H1 (cell line): ENCODE results near the gene SERPINB12. TPM values are rescaled to one million over a fixed set of nuclear protein-coding genes. Genes with fewer than 3 reads are reported as not detected.

Experiments used
- CTCF ChIA-PET: fragments of 300-600 bp; sonication (Branson Sonifier 250); formaldehyde crosslinking; loops from one replicate; lab custom pipeline; 2021; ENCODE audit not compliant: partially characterized antibody; lab: Charles Lee
- POLR2A ChIA-PET: fragments of 300-600 bp; sonication (Branson Sonifier 250); formaldehyde crosslinking; loops from one replicate; lab custom pipeline; 2021; ENCODE audit warnings: inconsistent platforms; ENCODE audit not compliant: partially characterized antibody; lab: Charles Lee
- DNase-seq, 2 experiments: peaks; one replicate each; pipeline versions ENCODE4 v3.0.0 to v3.0.0-alpha.2; 2010 to 2022; ENCODE audit warnings: low spot score in 2 of 2, low read depth in 1 of 2, mixed read lengths in 1 of 2
- FAIRE-seq: peaks from 2 replicates; lab custom pipeline; 2011; peaks lifted over from hg19 to GRCh38; lab: Jason Lieb, UNC
- H2AFZ ChIP-seq: 2 replicates; pipeline ENCODE4 v1.8.1; 2012; ENCODE audit warnings: low read length, inconsistent platforms
- H2AK5ac ChIP-seq: 2 replicates; pipeline ENCODE4 v1.6.1; 2013; ENCODE audit warnings: low read depth, low read length
- H2BK120ac ChIP-seq: replicated peaks from 2 replicates; pipeline ENCODE3; 2013; ENCODE audit warnings: low read depth, low read length, inconsistent platforms
- H2BK12ac ChIP-seq: 2 replicates; pipeline ENCODE4 v1.6.1; 2013; ENCODE audit warnings: low read depth, low read length
- H2BK15ac ChIP-seq: 2 replicates; pipeline ENCODE4 v1.6.1; 2013; ENCODE audit warnings: low read length
- H2BK20ac ChIP-seq: 2 replicates; pipeline ENCODE4 v1.6.1; 2013; ENCODE audit warnings: low read length
- H2BK5ac ChIP-seq: 2 replicates; pipeline ENCODE4 v1.6.1; 2013; ENCODE audit warnings: low read depth, low read length
- H3K14ac ChIP-seq: 2 replicates; pipeline ENCODE4 v1.6.1; 2013; ENCODE audit warnings: inconsistent platforms; ENCODE audit not compliant: insufficient read length
- H3K18ac ChIP-seq: 2 replicates; pipeline ENCODE4 v1.6.1; 2013; ENCODE audit warnings: low read length; ENCODE audit errors: extremely low read depth
- H3K23ac ChIP-seq: 2 replicates; pipeline ENCODE4 v1.6.1; 2013; ENCODE audit warnings: inconsistent platforms; ENCODE audit not compliant: insufficient read length
- H3K23me2 ChIP-seq: 2 replicates; pipeline ENCODE4 v1.6.1; 2013; ENCODE audit warnings: low read depth, low read length
- H3K27ac ChIP-seq: 2 replicates; pipeline ENCODE4 v1.6.1; 2011; ENCODE audit warnings: low read depth, low read length, inconsistent platforms
- H3K27me3 ChIP-seq, 4 experiments: replicated peaks in 1 of 4; 1 replicate in 1 of 4; 2 replicates in 3 of 4; pipeline versions ENCODE4 v1.6.1 to v1.8.1; 2011 to 2013; ENCODE audit warnings: low read length in 3 of 4, mild to moderate bottlenecking in 3 of 4, inconsistent platforms in 2 of 4, mixed read lengths in 2 of 4, moderate library complexity in 1 of 4; ENCODE audit not compliant: control insufficient read depth in 3 of 4, insufficient read depth in 3 of 4; ENCODE audit errors: extremely low read depth in 1 of 4
- H3K36me3 ChIP-seq, 4 experiments: 2 replicates each; pipeline versions ENCODE4 v1.6.1 to v1.8.1; 2011 to 2013; ENCODE audit warnings: mild to moderate bottlenecking in 4 of 4, low read length in 3 of 4, moderate library complexity in 2 of 4, control low read depth in 1 of 4, inconsistent platforms in 1 of 4; ENCODE audit not compliant: insufficient read depth in 4 of 4, control insufficient read depth in 2 of 4
- H3K4ac ChIP-seq: replicated peaks from 2 replicates; pipeline ENCODE3; 2013; ENCODE audit warnings: low read length, low read depth, mixed read lengths, inconsistent platforms; ENCODE audit not compliant: insufficient read length
- H3K4me1 ChIP-seq, 4 experiments: replicated peaks in 1 of 4; 1 replicate in 1 of 4; 2 replicates in 3 of 4; pipeline versions ENCODE4 v1.6.1 to v1.8.1; 2011 to 2013; ENCODE audit warnings: low read length in 3 of 4, inconsistent platforms in 2 of 4, mixed read lengths in 1 of 4; ENCODE audit not compliant: insufficient read depth in 4 of 4, control insufficient read depth in 3 of 4
- H3K4me2 ChIP-seq, 2 experiments: 2 replicates each; pipeline versions ENCODE4 v1.6.1 to v1.8.1; 2011 to 2013; ENCODE audit warnings: low read depth in 2 of 2, low read length in 2 of 2, control low read depth in 1 of 2, inconsistent platforms in 1 of 2, mild to moderate bottlenecking in 1 of 2; ENCODE audit not compliant: insufficient read depth in 1 of 2
- H3K4me3 ChIP-seq, 4 experiments: fragments of 200-600, 300-600 bp in 1 of 4; sonication (generic), shearing (Covaris generic), sonication (Bioruptor Twin) in 1 of 4; 2 replicates each; pipeline versions ENCODE4 v1.5.1 to v1.8.1; 2011 to 2016; ENCODE audit warnings: low read length in 4 of 4, low read depth in 3 of 4, control low read depth in 2 of 4, inconsistent platforms in 2 of 4, mild to moderate bottlenecking in 2 of 4, mixed read lengths in 1 of 4, moderate library complexity in 1 of 4; ENCODE audit not compliant: insufficient read depth in 2 of 4; ENCODE audit errors: extremely low read depth in 1 of 4
- H3K56ac ChIP-seq: replicated peaks from 2 replicates; pipeline ENCODE3; 2013; ENCODE audit warnings: low read depth, mild to moderate bottlenecking, mixed read lengths, low read length, inconsistent platforms; ENCODE audit not compliant: insufficient read length
- H3K79me1 ChIP-seq: 2 replicates; pipeline ENCODE4 v1.6.1; 2013; ENCODE audit warnings: low read depth, low read length, control low read depth
- H3K79me2 ChIP-seq, 2 experiments: 2 replicates each; pipeline versions ENCODE4 v1.6.1 to v1.8.1; 2012 to 2013; ENCODE audit warnings: low read length in 2 of 2, mild to moderate bottlenecking in 2 of 2, inconsistent platforms in 1 of 2; ENCODE audit not compliant: insufficient read depth in 2 of 2, control insufficient read depth in 1 of 2
- H3K9ac ChIP-seq, 4 experiments: replicated peaks in 1 of 4; 1 replicate in 1 of 4; 2 replicates in 3 of 4; pipeline versions ENCODE4 v1.6.1 to v1.8.1; 2011 to 2013; ENCODE audit warnings: low read depth in 3 of 4, low read length in 3 of 4, control low read depth in 2 of 4, mild to moderate bottlenecking in 2 of 4, moderate library complexity in 2 of 4, inconsistent platforms in 1 of 4; ENCODE audit errors: extremely low read depth in 1 of 4
- H3K9me3 ChIP-seq, 2 experiments: 2 replicates each; pipeline versions ENCODE4 v1.6.1 to v1.8.1; 2012 to 2013; ENCODE audit warnings: mild to moderate bottlenecking in 2 of 2, moderate library complexity in 2 of 2, control low read depth in 1 of 2, inconsistent platforms in 1 of 2, low read depth in 1 of 2, low read length in 1 of 2, mixed read lengths in 1 of 2; ENCODE audit not compliant: insufficient read depth in 2 of 2
- H4K20me1 ChIP-seq, 2 experiments: replicated peaks in 1 of 2; 2 replicates each; pipeline versions ENCODE3 to v1.8.1; 2011 to 2013; ENCODE audit warnings: inconsistent platforms in 2 of 2, low read length in 2 of 2, mild to moderate bottlenecking in 1 of 2; ENCODE audit not compliant: insufficient read depth in 2 of 2, control insufficient read depth in 1 of 2
- H4K5ac ChIP-seq: 2 replicates; pipeline ENCODE4 v1.6.1; 2013; ENCODE audit warnings: low read length, low read depth, mixed read lengths, inconsistent platforms; ENCODE audit not compliant: insufficient read length
- H4K8ac ChIP-seq: 2 replicates; pipeline ENCODE4 v1.8.0; 2013; ENCODE audit warnings: mild to moderate bottlenecking, moderate library complexity, low read length, inconsistent platforms; ENCODE audit not compliant: insufficient read depth; ENCODE audit errors: extremely low read depth
- H4K91ac ChIP-seq: replicated peaks from 2 replicates; pipeline ENCODE3; 2013; ENCODE audit warnings: low read length, mixed read lengths, inconsistent platforms; ENCODE audit not compliant: insufficient read length
- CHD1 ChIP-seq: IDR thresholded peaks from 2 replicates; pipeline ENCODE4 v1.6.1; 2012; ENCODE audit warnings: low read depth, low read length, improper control_type of control experiment
- EZH2 ChIP-seq: fragments of 200-600 bp; sonication (generic); IDR thresholded peaks from 2 replicates; pipeline ENCODE4 v1.7.1; 2012; ENCODE audit warnings: low read depth, mild to moderate bottlenecking, moderate library complexity, low read length, inconsistent platforms; ENCODE audit not compliant: severe bottlenecking
- GABPA ChIP-seq: IDR thresholded peaks from 2 replicates; pipeline ENCODE4 v1.6.1; 2011; ENCODE audit warnings: mild to moderate bottlenecking, low read length, moderate library complexity, borderline replicate concordance; ENCODE audit not compliant: insufficient read depth
- SIRT6 ChIP-seq: IDR thresholded peaks from one replicate; pipeline ENCODE4 v1.7.1; 2012; ENCODE audit warnings: low read length, inconsistent platforms
- SP4 ChIP-seq: IDR thresholded peaks from 2 replicates; pipeline ENCODE4 v1.6.1; 2012; ENCODE audit warnings: low read length, inconsistent platforms
- TAF1 ChIP-seq: IDR thresholded peaks from 2 replicates; pipeline ENCODE4 v1.6.1; 2011; ENCODE audit warnings: mild to moderate bottlenecking, low read depth, low read length
- TAF7 ChIP-seq: optimal IDR thresholded peaks from 2 replicates; pipeline ENCODE3; 2011; ENCODE audit warnings: low read depth, mild to moderate bottlenecking, inconsistent platforms, low read length, moderate library complexity, borderline replicate concordance
- YY1 ChIP-seq: IDR thresholded peaks from 2 replicates; pipeline ENCODE4 v1.6.1; 2011; ENCODE audit warnings: low read depth, mild to moderate bottlenecking, low read length
- WGBS, 2 experiments: shearing (Covaris generic) in 1 of 2; methylation state at CpG; one replicate each; pipeline versions ENCODE4 v1.1.6 to v1.1.7; 2013 to 2015; ENCODE audit warnings: low lambda C conversion rate in 2 of 2, mixed read lengths in 2 of 2, inconsistent platforms in 1 of 2, low coverage in 1 of 2, missing lambda C conversion rate in 1 of 2; ENCODE audit not compliant: insufficient replicate concordance in 2 of 2, insufficient coverage in 1 of 2, insufficient read length in 1 of 2; ENCODE audit errors: extremely low coverage in 1 of 2, missing lambda C conversion rate in 1 of 2; 5-methylcytosine and 5-hydroxymethylcytosine counted together
- polyA plus RNA-seq, 7 experiments: library from polyadenylated mRNA; depleted of rRNA in 3 of 7; stranded (reverse) in 5 of 7; unstranded in 2 of 7; fragments of >200 nt in 5 of 7; fragments of 200-250 nt in 2 of 7; gene quantifications; 1 replicate in 5 of 7; 2 replicates in 1 of 7; 4 replicates in 1 of 7; pipeline versions ENCODE4 v1.2.1 to v1.2.3, GENCODE V29; 2011 to 2013; ENCODE audit warnings: missing spikeins in 2 of 7, mixed read lengths in 2 of 7
- total RNA-seq: library from RNA; stranded (reverse); fragmentation: NEBNext Ultra II Directional; extraction: Animal tissue kit (Norgen Biotek cat#: 25700); gene quantifications from 2 replicates; pipeline ENCODE4 v1.2.1, GENCODE V29; 2021

Gene SERPINB12
- total and polyA plus RNA-seq, 2 of the 8 experiments (the other 6 are each of a cell fraction or from before 2014, with no cell fraction given), result not detected

DNA sequence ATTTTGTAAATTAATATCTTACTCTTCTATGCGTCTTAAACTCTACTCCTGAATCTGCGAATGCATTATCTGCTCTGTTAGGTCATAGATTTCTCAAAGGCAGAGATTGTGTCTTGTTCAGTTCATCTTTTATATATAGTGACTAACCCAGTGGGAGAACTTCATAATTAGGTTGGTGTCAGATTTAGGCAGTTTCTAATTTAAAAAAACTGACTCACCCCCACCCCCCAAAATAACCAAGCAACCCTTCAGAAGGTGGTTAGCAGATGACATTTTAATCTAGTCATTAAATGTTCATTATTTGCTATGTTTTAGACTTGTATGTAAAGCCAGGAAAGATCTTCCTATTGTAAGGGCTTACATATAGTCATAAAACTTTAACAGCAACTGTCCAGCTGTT lies 10.4 kb downstream of the SERPINB12 start:
- H4K20me1 ChIP-seq, result no peaks in the 10 kb centered on the region
- no peak for TF ChIP-seq SIRT6
- TF ChIP-seq CHD1, result no peak
- no peak for TF ChIP-seq SP4
- no peak for TF ChIP-seq TAF7
- TF ChIP-seq GABPA, result no peak
- no peak for TF ChIP-seq TAF1
- TF ChIP-seq EZH2, result no peak
- TF ChIP-seq YY1, result no peak
- no peak overlapping the region for H2BK12ac ChIP-seq
- no peaks in the 10 kb centered on the region for H3K79me1 ChIP-seq
- no peak overlapping the region for H3K4ac ChIP-seq
- no peaks in the 10 kb centered on the region for H3K23me2 ChIP-seq
- no peak overlapping the region for H3K27ac ChIP-seq
- no peaks in the 10 kb centered on the region for H3K79me2 ChIP-seq
- POLR2A ChIA-PET, result interaction anchor here (1.5 kb wide), 1 partner anchor 20 kb away, joined by 4 read pairs; no protein-coding TSS in a partner anchor
- H2AFZ ChIP-seq, result no peak overlapping the region
- H2AK5ac ChIP-seq, result no peak overlapping the region
- H3K36me3 ChIP-seq, result no peaks in the 10 kb centered on the region
- CTCF ChIA-PET, result interaction anchor here (0.8 to 1.9 kb wide), 5 partner anchors 10 to 47 kb away, joined by 3 to 7 read pairs (median 3); partner anchors contain the start of gene SERPINB12
- no peak overlapping the region for H4K8ac ChIP-seq
- no peak overlapping the region for H3K18ac ChIP-seq
- H3K56ac ChIP-seq, result no peak overlapping the region
- H2BK20ac ChIP-seq, result no peak overlapping the region
- H2BK5ac ChIP-seq, result no peak overlapping the region
- no peak overlapping the region for H3K4me2 ChIP-seq
- H3K14ac ChIP-seq, result no peak overlapping the region
- no peak overlapping the region for H3K23ac ChIP-seq
- H3K4me3 ChIP-seq, result no peak overlapping the region
- no peak overlapping the region for H4K5ac ChIP-seq
- no peak overlapping the region for H4K91ac ChIP-seq
- no peak for DNase-seq
- H3K9ac ChIP-seq, result no peak overlapping the region
- no peak overlapping the region for H2BK15ac ChIP-seq
- WGBS, 2 experiments, result 82% methylated on average over 2 of the region's 2 CpGs; no CpG with 5 or more reads in 1 of the 2 experiments
- no peaks in the 10 kb centered on the region for H3K9me3 ChIP-seq
- H2BK120ac ChIP-seq, result no peak overlapping the region
- no peak for FAIRE-seq
- H3K4me1 ChIP-seq, result no peaks in the 10 kb centered on the region
- no peaks in the 10 kb centered on the region for H3K27me3 ChIP-seq
